HG02970 (cell line): Measurements from ENCODE around the gene SRGN.

Experiments used
- ATAC-seq: cut with Tn5 transposase; IDR thresholded peaks from one replicate; pipeline ENCODE4 v1.9.1; 2021; ENCODE audit warnings: mild to moderate bottlenecking, moderate library complexity, moderate number of reproducible peaks; ENCODE audit not compliant: unreplicated experiment, low FRiP score

SRGN gene

DNA sequence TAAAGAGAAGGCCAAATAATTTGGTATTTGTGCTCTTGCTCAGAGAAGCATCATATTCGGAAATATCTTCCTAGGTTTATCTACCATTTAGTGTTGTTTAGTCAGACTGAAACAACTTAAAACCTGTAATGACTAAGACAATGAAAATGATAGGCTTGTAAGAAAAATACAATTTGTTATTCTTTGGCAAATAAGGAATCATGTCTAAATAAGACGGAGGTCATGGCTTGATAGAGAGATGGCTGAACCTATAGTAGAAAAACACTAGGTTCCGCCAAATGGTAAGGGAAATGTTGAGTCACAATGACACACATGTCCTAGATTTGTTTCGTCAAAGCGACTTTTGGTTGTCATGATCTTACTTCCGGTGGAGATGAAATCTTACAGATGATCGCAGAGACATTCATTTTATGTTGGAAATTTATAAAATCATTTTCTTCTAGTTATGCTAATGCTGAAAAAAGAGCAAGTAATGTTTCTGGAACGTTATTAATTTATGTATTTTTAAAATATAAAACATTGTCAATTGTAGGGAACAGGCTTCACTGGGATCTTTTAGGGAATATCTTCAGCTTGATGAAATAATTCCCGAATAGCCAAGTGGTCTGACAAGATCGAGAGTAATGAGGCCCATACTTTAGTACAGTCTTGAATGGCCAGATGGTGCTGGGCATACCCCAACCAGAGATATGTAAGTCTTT, 1.0 kb downstream of the SRGN start:
- ATAC-seq: no peak

DNA sequence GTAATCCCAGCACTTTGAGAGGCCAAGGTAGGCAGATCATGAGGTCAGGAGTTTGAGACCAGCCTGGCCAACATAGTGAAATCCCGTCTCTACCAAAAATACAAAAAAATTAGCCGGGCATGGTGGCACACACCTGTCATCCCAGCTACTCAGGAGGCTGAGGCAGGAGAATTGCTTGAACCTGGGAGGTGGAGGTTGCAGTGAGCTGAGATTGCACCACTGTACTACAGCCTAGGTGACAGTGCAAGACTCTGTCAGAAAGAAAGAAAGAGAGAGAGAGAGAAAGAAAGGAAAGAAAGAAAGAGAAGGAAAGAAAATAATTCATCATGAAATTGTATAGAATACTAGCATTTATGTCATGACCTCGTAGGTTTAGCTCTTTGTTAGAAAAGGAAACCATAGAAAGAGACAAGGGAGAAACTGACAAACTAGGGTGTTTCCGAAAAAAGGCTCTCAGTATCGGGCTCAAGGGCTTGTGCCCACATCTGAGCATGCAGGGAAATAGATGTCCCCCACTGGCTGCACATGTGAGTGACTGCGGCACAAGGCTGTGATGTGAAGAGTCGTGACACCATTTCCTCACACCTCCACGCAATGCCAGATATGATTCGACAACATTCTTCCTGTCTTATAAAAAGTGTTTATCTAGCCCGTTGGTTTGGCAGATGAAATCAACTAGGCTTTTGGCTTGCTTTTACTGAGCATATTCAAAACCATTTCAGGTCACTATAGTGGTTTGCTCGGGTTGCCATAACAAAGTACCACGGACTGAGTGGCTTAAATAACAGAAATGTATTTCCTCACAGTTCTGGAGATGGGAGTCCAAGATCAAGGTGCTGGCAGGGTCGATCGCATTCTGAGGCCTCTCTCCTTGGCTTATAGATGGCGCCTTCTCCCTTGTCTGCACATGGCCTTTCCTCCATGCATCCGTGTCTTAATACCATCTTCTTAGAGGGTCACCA, 2.0 kb downstream of the SRGN start:
- no peak for ATAC-seq

DNA sequence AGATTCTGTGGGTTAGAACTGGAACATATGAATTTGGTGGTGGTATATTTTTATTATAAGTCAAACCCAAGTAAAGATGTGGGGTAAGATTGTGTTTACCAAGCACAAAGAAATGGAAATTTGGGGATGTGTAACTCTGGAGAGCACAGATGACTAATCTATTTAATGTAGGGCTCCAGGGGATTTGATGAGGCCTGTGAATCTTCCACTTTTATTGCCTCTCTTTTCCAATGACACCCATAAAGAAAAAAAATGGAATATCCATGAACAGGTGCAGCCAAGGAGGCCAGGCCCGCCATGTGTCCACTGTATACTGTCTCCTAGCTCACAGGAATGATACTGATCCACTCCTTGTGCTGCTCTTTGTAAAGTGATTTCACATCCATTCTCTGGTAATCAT, 2.8 kb downstream of the SRGN start:
- no peak for ATAC-seq

DNA sequence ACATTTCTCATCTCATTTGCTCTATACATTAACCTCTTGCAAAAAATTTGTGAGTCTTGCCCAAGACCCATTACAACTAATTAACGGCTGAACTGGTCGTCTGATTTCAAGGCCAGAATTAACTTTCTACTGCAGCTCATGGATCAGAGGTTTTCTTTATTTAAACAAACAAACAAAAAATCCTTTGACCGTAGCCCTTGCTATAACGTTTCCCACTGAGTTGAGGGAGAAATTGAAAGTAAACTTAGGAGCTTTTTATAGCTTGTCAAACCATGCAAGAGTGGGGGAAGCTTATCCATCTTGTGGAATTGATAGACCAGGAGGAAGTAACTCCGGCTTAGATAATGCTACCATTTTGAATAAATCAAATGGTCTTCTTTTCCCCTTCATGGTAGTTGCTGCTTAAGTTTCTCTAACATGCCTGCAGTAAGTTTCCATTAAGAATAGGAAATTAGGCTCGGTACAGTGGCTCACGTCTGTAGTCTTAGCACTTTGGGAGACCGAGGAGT, 3.3 kb downstream of the SRGN start:
- ATAC-seq: no peak

DNA sequence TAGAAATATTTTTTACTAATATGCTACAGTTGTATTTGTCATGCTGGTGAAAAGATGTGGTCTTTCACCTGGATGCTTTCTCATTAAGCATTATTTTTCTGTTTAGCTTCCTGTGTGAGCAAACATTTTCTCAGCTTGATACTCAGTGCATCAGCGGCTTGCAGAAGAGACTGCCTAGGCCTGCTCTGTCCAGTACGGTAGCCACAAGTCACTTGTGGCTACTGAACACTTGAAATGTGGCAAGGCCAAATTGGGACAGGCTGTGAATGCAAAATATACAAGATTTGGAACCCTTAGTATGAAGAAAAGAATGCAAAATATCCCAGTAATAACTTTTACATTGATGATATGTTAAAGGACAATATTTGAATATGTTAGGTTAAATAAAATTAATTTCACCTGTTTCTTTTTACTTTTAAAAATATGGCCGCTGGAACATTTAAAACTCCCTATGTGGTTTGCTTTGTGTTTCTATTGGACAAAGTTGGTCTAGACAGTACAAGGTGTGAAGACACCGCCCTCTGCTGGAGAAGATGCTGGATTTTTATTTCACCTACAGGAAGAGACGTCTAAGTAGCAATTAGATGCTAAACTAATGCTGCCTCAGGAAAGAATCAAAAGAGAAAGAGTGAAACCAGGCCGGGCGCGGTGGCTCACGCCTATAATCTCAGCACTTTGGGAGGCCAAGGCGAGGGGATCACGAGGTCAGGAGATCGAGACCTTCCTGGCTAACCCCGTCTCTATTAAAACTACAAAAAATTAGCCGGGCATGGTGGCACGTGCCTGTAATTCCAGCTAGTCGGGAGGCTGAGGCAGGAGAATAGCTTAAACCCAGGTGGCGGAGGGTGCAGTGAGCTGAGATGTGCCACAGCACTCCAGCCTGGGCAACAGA, 5.3 kb downstream of the SRGN start:
- no peak for ATAC-seq

DNA sequence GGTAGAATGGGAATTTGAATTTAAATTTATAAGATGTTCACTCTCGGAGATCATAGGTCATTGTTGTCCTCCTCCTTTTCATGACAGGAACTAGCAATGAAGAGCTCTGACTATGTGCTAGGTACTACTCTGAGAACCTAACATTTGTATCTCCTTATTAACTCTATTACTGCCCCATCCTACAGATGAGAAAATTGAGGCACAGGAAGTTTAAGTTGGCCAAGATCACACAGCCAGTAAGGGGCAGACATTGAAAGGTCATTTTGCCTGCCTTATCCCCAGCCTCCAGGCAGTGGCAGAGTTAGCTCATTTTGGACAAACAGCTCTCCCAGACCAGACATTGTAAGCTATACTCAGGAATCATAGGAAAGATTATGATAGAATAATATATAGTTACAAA, 6.0 kb downstream of the SRGN start:
- no peak for ATAC-seq

DNA sequence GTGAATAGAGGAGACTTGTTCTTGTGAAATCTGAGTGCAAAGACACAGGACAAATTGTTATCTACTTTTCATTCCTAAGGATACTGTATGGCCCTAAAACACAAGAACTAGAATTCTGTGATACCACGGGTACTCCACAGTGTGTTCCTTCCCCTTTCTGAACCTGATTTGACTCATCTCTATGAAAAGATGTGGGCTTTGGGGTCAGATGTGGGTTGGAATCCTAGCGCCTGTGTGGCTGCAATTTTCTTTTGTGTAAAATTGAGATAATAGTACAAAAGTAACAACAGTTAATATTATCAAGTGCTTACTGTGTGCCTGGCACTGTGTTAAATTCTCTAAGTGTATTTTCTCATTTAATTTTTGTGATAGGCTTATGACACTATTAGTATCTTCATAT, 8.1 kb downstream of the SRGN start:
- no peak for ATAC-seq

DNA sequence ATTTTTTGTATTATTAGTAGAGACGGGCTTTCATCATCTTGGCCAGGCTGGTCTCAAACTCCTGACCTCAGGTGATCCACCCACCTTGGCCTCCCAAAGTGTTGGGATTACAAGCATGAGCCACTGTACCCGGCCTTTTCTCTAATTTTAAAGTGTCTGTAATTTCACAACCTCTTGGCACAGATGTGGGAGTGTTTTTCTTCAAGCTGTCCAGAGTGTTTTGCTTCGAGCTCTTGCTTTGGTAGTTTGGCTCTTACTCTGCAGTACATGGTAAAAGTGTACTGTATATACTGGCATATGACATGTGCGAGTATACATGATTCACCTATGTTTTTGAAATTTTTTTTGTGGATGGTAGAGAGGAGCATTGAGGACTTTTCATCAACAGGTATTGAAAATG, 9.8 kb downstream of the SRGN start:
- no peak for ATAC-seq

DNA sequence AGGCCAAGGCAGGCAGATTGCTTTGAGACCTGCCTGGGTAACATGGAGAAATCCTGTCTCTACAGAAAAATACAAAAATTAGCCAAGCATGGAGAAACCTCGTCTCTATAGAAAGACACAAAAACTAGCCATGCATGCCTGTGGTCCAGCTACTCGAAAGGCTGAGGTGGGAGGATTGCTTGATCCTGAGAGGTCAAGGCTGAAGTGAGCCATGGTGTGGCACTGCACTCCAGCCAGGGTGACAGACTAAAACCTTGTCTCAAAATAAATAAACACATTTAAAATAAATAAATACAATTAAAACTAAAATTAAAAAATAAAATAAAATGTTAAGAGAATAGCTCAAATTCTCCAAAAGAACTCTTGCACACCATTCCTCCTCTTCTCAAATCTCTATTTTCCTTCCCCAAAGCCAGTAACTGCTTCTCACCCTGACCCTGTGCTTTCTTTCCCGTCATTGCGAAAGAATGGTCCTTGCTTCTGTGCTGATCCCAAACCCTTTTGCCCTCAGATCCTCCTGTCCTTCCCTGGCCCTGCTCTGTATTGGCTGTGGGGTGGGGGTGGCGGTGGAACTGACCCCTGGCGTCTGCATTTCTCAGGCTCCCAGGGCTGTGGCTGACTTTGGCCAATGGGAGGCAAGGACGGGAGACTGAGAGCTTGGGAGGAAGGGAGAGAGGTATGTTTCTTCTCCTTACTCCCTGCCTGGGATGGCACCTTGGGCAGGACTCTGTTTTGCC, 12.4 kb downstream of the SRGN start:
- ATAC-seq: no peak

DNA sequence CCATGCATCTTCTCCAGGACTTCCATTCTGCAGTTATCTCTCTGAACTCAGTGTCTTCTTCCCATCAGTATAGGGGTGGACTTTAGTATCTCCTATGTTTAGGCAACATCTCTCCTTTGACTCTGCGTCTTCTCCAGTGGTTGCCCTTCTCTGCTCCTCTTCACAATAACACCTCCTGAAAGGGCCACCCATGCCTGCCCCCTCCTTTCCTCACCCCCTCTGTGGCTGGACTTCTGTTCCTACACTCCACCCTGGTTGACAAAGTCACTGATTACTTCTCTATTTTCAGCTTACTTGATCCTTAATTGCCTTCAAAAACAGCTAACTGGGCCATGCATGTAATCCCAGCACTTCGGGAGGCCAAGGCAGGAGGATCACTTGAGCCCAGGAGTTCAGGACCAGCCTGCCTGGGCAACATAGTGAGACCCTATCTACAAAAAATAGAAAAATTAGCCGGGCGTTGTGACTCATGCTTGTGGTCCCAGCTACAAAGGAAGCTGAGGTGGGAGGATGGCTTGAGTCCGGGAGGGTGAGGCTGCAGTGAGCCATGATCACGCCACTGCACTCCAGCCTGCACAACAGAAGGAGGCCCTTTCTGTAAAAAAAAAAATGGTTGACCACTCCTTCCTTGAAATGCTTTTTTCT, 13.7 kb downstream of the SRGN start:
- ATAC-seq: no peak

DNA sequence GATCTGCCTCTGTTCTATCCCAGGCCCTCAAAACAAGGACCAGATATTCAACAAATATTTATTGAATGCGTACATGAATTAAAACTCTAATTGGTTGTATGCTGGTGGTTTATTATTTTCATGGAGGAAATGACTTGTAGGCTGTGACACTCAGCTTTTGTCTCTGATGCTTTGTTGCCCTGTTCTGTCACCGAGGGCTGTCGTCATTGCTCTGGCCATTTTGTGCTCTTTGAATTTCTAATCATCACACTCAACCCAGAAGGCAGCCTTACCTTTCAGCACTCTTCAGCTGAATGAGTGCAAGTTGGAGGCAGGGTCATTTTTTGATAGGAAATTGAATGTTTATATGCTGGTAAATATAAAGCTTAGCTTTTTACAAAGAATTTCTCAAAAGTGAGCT, 14.5 kb downstream of the SRGN start:
- ATAC-seq: no peak

DNA sequence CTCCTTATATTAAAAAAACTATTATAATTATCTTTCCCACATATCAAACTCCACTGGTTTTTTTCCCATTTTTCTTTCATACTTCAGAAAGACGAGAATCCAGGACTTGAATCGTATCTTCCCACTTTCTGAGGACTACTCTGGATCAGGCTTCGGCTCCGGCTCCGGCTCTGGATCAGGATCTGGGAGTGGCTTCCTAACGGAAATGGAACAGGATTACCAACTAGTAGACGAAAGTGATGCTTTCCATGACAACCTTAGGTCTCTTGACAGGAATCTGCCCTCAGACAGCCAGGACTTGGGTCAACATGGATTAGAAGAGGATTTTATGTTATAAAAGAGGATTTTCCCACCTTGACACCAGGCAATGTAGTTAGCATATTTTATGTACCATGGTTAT, 15.9 kb downstream of the SRGN start:
- no peak for ATAC-seq

DNA sequence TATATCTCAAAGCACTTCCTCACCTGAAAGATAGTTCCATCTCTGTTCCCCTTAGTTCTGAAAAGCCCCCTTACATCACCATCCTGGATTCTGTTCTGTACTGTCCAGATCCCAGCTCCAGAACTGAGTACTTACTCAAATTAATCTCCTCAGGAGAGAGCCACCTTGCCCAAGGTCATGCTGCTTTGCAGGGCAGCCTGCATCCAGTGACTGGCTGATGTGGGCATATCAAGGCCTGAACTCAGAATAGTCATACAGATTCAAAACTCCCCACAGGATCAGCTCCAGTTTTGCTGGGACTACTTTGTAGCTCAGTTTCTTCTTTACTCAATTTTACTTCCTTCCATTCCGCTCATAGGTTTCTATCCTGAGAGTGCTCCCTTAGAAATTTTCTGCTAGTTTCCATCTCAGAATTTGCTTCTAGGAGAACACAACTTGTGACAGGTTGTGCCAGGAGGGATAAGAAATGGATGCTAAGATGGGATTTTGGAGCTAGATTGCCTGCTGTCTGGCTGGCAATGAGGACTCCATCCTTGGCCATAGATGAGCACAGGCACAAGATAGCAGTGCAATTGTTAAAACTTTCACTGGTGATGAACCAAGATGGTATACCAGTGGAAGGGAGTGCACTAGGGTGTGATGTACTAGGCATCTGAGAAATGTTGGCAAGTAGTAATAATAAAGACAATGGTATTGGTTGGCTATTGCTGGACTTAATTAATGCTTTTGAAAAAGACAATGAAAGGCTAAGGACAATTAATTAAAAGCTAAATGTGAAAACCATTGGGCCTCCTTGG, 17.3 kb downstream of the SRGN start:
- ATAC-seq: no peak

DNA sequence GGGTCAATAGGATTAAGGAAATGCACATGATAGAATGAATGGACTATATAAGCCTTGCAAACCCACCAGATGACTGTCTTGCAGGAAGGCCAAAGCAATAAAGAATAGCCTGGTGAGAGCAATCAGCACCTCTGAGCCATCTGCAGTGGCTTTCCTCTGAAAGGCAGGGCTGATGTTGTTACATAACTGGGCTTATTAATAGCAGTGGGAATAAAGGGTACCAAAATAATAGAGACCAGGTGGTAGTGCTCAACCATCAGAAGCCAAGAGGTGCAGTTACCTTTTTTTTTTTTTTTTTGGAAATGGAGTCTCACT, 19.2 kb downstream of the SRGN start:
- no peak for ATAC-seq

DNA sequence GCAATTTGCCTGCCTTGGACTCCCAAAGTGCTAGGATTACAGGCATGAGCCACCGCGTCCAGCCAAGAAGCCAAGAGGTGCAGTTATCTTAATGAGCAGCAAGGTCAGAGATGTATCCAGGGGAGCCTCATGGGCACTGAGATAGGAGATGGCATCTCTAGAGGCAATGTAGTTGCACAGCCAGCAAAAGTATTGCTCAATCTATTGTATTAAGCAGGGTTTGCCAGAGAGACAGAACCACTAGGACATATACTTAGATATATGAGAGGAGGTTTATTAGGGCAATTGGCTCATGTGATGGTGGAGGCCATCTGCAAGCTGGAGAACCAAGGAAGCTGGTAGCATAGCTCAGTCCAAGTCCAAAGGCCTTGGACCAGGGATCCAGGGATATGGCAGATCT, 19.8 kb downstream of the SRGN start:
- ATAC-seq: no peak

DNA sequence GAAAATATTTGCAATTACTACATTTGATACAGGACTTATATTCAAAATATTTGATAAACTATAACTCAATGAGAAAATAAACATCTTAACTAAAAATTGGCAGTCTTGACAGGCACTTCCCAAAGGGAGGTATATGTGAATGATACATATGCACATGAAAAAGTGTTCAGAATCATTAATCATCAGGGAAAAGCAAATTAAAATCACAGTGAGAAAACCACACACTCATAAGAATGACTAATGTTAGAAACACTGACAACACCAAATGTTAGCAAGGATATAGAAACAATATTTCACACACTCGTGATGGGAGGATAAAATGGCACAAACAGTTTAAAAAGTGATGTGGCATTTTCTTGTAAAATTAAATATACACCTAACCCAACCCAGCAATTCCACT, 32.0 kb downstream of the SRGN start:
- ATAC-seq: no peak

DNA sequence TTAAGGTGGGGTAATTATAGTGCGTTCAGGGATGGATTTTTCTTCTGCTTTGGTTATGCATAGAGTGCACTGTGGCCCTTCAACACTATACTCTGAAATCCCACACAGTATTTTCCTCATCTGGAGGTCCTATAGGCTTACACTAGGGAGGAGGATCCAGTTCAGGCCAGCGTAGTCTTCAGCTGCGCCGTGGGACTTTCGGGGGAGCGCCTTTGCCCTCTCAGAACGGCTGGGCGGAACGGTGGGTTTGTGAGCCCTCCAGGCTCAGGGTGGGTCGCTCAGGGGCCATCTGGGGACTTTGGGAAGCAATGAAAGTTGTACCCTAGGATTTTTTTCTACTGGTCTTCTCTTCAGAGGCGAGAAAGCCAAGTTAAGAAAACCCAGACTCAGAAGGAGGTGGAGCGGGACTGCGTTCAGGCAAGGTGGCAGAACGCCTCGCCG, 35.4 kb downstream of the SRGN start:
- peak; percentile 14 for ATAC-seq

DNA sequence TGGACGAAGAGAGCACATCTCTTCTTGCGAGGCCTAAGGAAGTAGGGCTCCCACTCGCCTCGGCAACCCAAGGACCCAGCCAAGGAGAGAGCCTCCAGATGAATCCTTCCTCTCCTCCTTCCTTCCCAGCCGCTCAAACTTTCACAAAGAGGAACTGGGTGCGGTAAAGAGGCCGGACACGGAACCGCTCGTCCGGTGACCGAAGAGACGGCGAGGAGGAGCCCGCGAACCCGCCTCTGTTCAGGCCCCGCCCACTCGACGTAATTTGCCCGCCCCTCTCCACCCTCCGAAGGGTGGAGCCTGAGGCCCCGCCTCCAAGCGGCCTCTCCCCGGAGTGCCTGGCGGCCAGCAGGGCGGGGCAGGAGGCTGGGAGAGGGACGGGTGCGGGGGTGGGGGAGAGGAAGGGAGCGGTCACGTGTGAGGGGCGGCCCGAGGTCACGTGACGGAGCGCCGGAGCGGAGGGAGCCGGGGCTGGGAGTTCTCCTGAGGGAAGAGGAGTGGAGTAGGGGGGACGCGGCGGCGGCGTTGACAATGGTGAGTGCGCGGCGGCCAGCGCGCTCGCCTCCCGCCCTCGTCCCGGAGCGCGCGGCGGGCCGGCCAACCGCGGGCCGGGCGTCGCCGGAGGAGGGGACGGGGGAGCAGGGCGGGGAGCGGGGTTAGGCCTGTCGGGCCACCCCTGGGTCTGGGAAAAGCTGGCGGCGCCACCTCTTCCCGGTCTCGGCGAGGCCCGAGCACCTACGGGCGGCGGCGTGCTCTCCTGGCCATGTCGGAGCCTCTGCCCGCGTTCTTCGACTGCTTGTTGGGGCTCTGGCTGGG, 36.1 kb downstream of the SRGN start, which contains the start of gene VPS26A:
TSS of gene VPS26A (plus strand) at position 432 of the 816 bp plus-strand sequence. CDS start at position 532, 100 bp downstream.
- peak; percentile 85 for ATAC-seq
